NK-92 (cell line): ENCODE measurements around the gene TP73.

Experiments
- DNase-seq: peaks from one replicate; lab custom pipeline; 2025; ENCODE audit not compliant: unreplicated experiment; lab: John Stamatoyannopoulos, UW

The TP73 gene

DNA sequence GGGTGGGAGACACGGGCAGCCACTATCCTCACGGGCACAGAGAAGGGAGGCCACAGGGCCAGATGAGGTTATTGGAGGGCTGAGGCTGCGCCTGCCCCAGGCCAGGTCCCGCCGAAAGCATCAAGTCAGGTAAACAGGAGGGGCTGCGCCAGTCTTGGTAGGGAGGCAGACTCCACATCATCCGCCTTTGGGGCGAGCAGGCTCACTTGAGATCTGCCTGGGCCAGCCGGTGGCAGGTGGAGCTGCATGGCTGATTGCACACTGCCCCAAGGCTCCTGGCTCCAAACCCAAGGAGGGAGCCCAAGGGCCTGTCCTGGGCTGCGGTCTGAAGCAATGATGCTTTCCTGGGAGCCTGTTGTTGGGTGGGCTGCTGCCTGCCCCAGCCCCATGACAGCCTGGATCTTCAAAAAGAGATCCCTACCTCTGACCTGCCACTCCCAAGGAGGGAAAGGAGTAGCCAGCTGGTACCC is 124.8 kb downstream of the TP73 start:
- DNase-seq = no peak

DNA sequence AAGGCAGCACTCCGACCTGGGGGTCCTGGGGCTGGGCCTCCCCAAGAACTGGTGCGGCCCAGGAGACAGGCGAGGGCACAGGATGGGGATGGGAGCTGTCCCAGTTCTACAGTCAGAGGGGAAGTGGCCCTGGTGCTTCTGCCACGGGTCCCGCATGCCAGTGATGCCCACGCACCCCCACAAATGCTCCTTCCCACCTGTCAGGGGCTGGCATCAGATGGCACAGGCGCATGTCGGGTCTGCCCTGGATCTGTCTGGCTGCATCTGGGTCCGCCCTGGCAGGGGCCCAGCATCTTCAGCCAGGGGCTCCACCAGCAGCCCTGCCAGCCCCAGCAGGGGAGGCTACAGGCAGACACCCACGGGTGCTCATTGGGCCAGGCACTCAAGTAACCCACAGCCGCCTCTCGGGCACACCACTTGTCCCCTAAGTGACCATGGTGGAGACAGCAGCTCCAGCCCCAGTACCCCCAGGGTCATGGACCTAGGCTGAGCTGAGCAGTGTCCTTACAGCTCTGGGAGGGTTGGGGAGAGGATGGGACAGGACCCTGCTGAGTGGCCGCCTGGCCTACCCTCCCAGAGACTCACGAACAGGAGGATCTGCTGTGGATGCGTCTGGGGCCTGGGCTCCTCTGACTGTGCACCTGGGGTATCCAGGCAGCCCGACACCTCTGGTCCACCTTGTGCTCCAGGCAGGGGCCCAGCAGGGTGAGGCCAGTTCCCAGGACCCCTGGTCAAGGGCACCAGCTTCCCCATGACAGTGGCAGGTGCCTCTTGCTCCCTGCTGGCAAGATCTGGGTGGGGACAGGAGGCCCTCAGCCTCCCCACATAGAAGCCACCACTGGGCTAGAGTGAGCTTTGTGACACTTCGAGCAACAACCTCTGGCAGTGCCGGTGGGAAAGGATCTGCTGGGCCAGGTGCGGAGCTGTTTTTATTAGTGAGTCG is 125.6 kb downstream of the TP73 start:
- no peak for DNase-seq

DNA sequence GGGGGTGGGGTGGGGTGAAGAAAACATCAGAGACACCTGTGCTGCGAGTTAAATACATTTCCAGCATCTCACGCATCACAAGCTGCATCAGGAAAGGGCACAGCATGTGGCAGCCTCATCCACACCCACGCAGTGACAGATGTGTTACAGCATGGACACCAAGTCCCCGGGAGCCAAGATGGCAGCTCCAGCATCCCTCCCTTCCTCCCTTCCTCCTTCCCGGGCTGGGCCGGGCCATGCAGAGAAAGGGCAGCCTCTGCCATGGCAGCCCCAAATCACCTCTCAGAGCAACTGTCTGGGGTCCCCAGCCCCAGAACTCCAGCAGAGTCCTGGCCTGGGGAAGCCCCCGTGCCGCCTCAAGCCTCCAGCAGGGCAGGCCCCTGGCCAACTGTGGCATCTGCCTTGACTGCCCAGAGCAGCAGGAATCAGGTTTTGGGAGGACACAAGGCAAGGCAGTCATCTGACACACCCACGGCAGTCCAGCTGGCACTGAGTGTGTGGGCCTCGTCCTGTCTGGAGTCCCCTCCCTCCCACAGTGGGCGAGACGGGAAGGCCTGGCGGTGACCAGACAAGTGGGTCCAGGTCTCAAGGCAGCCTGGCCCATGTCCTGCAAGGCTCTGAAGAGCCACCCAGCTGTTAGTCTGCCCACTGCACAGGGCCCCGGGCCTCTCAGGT is 126.4 kb downstream of the TP73 start:
- no peak for DNase-seq

DNA sequence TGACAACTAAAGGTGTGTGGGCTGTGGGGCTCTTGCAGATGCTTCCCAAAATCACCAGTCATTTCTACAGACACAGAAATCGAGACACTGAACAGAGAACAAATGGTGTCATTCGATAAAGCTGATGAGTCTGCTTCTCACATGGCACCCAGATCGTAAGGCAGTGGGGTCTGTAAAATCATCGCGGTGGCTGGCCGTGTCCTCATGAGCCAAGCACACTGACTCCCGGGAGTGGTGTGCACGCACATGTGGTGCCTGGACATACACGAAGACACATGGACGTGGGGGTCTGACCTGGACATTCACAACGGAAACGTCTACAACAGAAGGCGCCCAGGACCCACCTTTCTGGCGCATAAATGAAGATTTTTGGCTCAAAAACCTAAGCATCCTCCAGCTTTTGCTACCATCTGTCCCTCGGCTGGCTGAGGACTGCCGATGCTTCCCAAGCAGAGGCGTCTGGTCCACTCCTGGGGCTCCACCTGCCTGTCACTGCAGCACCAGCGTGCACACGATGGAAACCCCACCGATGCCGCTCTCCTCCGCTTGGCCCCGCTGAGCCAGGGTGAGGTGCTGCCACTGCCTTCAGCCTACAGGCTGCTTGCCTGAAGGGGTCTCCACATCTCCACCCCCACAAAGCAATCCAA is 127.1 kb downstream of the TP73 start:
- no peak for DNase-seq

DNA sequence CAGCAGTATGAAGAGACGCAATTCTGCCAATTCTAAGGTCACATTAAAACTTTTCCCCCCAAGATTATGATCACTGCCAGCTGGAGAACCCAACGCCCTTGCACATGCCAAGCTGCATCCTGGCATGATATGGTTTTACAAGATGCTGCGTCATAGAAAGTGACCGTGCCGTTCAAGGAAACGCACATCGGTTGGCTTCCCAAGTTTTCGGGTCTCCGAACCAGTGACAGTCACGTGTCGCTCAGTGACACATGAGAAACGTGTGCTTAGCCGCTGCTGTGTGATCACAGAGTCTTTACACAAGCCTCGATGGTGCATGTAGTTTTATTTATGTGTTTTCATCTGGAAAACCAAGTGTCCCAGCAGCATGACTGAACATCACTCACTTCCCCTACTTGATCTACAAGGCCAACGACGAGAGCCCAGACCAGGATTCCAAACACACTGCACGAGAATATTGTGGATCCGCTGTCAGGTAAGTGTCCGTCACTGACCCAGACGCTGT is 127.6 kb downstream of the TP73 start:
- DNase-seq = no peak

DNA sequence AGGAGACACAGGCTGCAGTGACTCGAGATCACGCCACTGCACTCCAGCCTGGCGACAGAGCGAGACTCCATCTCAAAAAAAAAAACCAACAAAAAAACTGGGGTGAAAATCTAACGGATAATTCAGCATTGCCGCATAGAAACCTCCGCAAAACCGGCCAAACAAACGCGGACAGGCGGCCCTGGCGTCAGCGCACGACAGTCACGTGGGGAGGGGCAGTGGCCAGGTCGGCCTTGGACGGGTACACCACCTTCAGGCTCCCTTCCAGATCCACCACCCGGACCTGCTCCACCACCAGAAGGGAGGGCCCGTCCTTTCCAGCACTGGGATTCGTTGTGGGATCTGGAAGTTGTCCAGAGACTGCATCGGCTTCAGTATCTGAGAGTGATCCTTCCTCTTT is 128.6 kb downstream of the TP73 start:
- DNase-seq = no peak

DNA sequence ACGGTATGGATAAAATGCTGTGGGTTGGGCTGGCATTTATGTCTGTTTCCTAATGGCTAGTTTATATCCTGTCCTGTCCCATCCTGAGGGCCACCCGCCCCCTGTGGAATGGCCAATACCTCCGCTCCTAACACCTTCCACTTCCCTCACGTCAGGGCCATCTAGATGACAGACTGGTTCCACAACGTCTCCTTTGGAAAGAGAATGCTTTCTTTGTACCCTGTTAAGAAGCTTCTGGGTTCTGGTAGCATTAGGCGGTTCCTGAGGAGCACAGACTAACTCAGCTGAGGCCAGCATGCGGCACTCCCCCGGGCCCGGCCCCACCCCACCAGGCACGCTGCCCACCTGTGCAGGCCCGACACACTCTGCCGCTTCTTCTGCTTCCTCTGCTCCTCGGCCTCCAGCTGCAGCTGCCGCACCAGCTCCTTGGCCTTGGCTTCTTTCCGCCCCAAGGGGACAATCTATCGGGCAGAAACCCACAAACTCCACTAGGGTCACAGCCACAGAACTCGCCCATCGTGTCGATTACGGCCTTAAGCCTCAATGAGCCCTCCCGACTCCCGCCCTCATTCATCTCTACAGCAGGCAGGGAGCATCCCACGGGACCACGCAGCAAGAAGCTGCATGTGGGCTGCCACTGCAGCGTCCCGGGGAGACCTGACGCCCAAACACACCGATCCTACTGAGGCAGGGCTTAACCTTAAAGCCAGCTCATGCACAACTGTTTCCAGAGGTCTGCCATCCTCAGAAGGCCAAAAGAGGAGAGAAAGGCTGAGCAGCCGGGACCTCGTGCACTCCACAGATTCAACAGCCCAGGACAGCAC is 131.5 kb downstream of the TP73 start:
- no peak for DNase-seq

DNA sequence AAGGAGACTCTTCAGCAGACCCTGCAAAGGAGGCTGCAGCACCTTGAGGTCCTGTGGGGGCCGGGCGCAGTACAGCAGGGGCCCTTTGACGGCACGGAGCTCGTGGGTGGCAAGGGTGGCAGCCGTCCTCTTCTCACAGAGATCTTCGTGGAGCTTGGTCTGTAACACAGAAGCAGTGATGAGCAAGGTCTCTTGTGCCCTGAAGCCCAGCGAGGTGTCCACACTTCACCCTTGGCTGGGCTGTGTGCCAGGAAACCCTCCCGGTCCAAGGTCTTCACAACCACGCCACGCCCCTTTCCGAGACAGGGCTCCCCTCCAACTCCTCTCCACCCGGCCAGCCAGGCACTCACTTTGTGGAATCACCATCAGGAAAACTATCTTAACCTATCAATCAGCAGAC is 132.7 kb downstream of the TP73 start:
- DNase-seq = no peak

DNA sequence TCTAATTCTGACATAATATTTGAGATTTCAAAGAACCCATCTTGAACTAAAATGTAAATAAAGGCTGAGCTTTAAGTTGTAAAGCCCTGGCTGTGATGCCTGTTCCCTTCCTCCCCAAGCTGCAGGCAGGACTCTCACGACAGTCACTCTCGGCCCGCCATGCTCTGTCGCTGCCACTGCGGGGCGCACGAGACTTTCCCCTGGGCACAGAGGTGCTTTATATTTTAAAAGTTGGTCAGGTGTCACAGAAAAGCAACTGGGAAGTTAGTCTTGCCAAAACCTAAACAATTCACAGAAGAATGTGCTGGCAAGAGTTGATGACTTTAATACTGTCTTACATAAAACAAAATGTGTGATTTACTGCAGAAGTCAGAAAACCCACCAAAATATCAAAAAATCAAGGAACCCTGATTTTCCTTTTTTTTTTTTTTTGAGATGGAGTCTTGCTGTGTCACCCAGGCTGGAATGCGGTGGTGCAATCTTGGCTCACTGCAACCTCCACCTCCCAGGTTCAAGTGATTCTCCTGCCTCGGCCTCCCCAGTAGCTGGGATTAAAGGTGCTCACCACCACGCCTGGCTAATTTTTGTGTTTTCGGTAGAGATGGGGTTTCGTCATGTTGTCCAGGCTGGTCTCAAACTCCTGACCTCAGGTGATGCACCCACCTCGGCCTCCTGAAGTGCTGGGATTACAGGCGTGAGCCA is 133.3 kb downstream of the TP73 start:
- no peak for DNase-seq
